ENCODE data around the gene PILRB. TPM values are rescaled to one million over a fixed set of nuclear protein-coding genes. Genes with fewer than 3 reads are reported as not detected.

PILRB gene
- total RNA-seq, 1 experiment from 2014 or later = 50.1 TPM

- no peak overlapping the region for H3K4me2 ChIP-seq (ENCODE audit: insufficient read depth, insufficient read length, low read length)
- no peak overlapping the region for H3K18ac ChIP-seq (ENCODE audit: insufficient read length, low read depth, low read length)
- H4K20me1 ChIP-seq (ENCODE audit: control insufficient read depth, insufficient read depth, insufficient read length) = no peaks in the 10 kb centered on the region
- TF ChIP-seq CTCF (conservative IDR thresholded peaks at IDR 0.05) = no peak
- H3K56ac ChIP-seq (ENCODE audit: insufficient read length, low read depth, low read length) = no peak overlapping the region
- no peak overlapping the region for H3K4me3 Mint-ChIP-seq
- no peak overlapping the region for H3K14ac ChIP-seq (ENCODE audit: insufficient read depth, low read length)
- H4K5ac ChIP-seq (ENCODE audit: insufficient read length, low read depth, low read length) = no peak overlapping the region
- no peaks in the 10 kb centered on the region for H3K4me1 ChIP-seq (ENCODE audit: insufficient read depth, low read length)
- no peak overlapping the region for H2AK5ac ChIP-seq (ENCODE audit: insufficient read length, low read length)
- H3K23me2 ChIP-seq (ENCODE audit: insufficient read length, low read depth, low read length, poor library complexity, severe bottlenecking) = no peaks in the 10 kb centered on the region
- H3K9me3 ChIP-seq (ENCODE audit: control insufficient read depth, low read depth, low read length) = no peaks in the 10 kb centered on the region
- no peak overlapping the region for H2BK20ac ChIP-seq (ENCODE audit: low read depth, low read length, poor library complexity, severe bottlenecking)
- H3K27ac ChIP-seq (ENCODE audit: insufficient read length, low read depth, low read length) = no peak overlapping the region
- DNase-seq = no peak
- no peaks in the 10 kb centered on the region for H3K4me1 Mint-ChIP-seq
- no peak overlapping the region for H3K23ac ChIP-seq (ENCODE audit: insufficient read length, low read depth, low read length)
- H2BK5ac ChIP-seq (ENCODE audit: insufficient read length, low read length) = no peak overlapping the region
- H3K9ac ChIP-seq (ENCODE audit: extremely low read depth, insufficient read length, low read length) = no peak overlapping the region
- H4K8ac ChIP-seq (replicated peaks; ENCODE audit: insufficient read length, low read depth, low read length) = no peak overlapping the region
- H2BK120ac ChIP-seq (ENCODE audit: low read depth, low read length, poor library complexity, severe bottlenecking) = no peak overlapping the region
- H3K27me3 Mint-ChIP-seq (ENCODE audit: low read depth) = peaks cover 3% of the 10 kb centered on the region
- H3K79me1 ChIP-seq (ENCODE audit: insufficient read depth, low read depth, low read length, poor library complexity, severe bottlenecking) = no peaks in the 10 kb centered on the region
- H4K91ac ChIP-seq (ENCODE audit: insufficient read length, low read depth, low read length) = no peak overlapping the region
- no peaks in the 10 kb centered on the region for H3K79me2 ChIP-seq (ENCODE audit: insufficient read depth, low read length)
- H3T11ph ChIP-seq (ENCODE audit: low read length) = no peak overlapping the region
- H3K27me3 ChIP-seq (ENCODE audit: insufficient read depth, low read length) = no peaks in the 10 kb centered on the region
- no peak overlapping the region for H2BK12ac ChIP-seq (ENCODE audit: insufficient read length, low read depth, low read length)
- no peak overlapping the region for H3K4ac ChIP-seq (ENCODE audit: low read depth, low read length)
- no peak overlapping the region for H2BK15ac ChIP-seq (ENCODE audit: low read depth, low read length)
- no CpG with 5 or more reads among the region's 5 CpGs for WGBS (ENCODE audit: extremely low coverage, insufficient read length, low lambda C conversion rate)
- no peaks in the 10 kb centered on the region for H3K36me3 Mint-ChIP-seq (ENCODE audit: insufficient read depth in 1 of 3, low read depth in 3 of 3)
- no peaks in the 10 kb centered on the region for H3K9me3 Mint-ChIP-seq
- H3K27ac Mint-ChIP-seq = no peak overlapping the region
- no peak overlapping the region for H2AFZ ChIP-seq (ENCODE audit: low read length)
These were observed 57.5 kb downstream of the PILRB start for GRCh38 chr7:100415448-100415847.

Other genes starting within 250 kb of the PILRB start
- gene TAF6, start 238.8 kb upstream of the PILRB start, total RNA-seq (2021) = 87.1 and 88.9 TPM in 2 replicates
- 10.4 and 12.3 TPM in 2 replicates for gene CNPY4, start 238.5 kb upstream of the PILRB start, total RNA-seq (2021)
- 1.6 and 1.9 TPM in 2 replicates for gene MBLAC1, start 231.2 kb upstream of the PILRB start, total RNA-seq (2021)
- gene LAMTOR4, start 209.2 kb upstream of the PILRB start, total RNA-seq (2021) = 164 and 179 TPM in 2 replicates
- 31.8 and 32.8 TPM in 2 replicates for gene TRAPPC14, start 199.4 kb upstream of the PILRB start, total RNA-seq (2021)
- 6.0 and 7.0 TPM in 2 replicates for gene GAL3ST4, start 189.5 kb upstream of the PILRB start, total RNA-seq (2021)
- 39.5 and 45.2 TPM in 2 replicates for gene GPC2, start 180.7 kb upstream of the PILRB start, total RNA-seq (2021)
- 2.6 and 3.1 TPM in 2 replicates for gene STAG3, start 180.2 kb upstream of the PILRB start, total RNA-seq (2021)
- 0.50 and 0.70 TPM in 2 replicates for gene PVRIG, start 138.2 kb upstream of the PILRB start, total RNA-seq (2021)
- gene SPDYE3, start 50.4 kb upstream of the PILRB start, total RNA-seq (2021) = not detected in 2 replicates
- gene PILRA, start 15.4 kb downstream of the PILRB start, total RNA-seq (2021) = 3.2 and 3.3 TPM in 2 replicates
- gene ZCWPW1, start 70.6 kb downstream of the PILRB start, total RNA-seq (2021) = 1.1 and 1.3 TPM in 2 replicates
- 68.0 and 69.0 TPM in 2 replicates for gene MEPCE, start 71.7 kb downstream of the PILRB start, total RNA-seq (2021)
- gene PPP1R35, start 78.4 kb downstream of the PILRB start, total RNA-seq (2021) = 37.4 and 40.2 TPM in 2 replicates
- gene SPACDR, start 106.1 kb downstream of the PILRB start, total RNA-seq (2021) = 0.39 TPM in 1 of 2 replicates, not detected in the other
- 17.2 and 17.5 TPM in 2 replicates for gene TSC22D4, start 121.1 kb downstream of the PILRB start, total RNA-seq (2021)
- gene NYAP1, start 125.8 kb downstream of the PILRB start, total RNA-seq (2021) = 3.2 and 4.0 TPM in 2 replicates
- 11.2 and 12.7 TPM in 2 replicates for gene AGFG2, start 181.1 kb downstream of the PILRB start, total RNA-seq (2021)
- gene SAP25, start 215.8 kb downstream of the PILRB start, total RNA-seq (2021) = 4.2 and 5.1 TPM in 2 replicates
- 36.8 and 39.1 TPM in 2 replicates for gene LRCH4, start 228.0 kb downstream of the PILRB start, total RNA-seq (2021)
- gene FBXO24, start 228.2 kb downstream of the PILRB start, total RNA-seq (2021) = 0.85 and 1.3 TPM in 2 replicates
- gene PCOLCE, start 244.2 kb downstream of the PILRB start, total RNA-seq (2021) = 25.8 and 26.1 TPM in 2 replicates

Data from H9 (cell line).